ENCODE data around the gene AKAP6. TPM values are rescaled to one million over a fixed set of nuclear protein-coding genes. Genes with fewer than 3 reads are reported as not detected.

Gene AKAP6
- total RNA-seq, 3 donors from 2014 or later = 1.1 to 9.1 (median 4.6) TPM

GRCh38 chr14:32491416-32492016, 162.4 kb downstream of the AKAP6 start:
- TF ChIP-seq POLR2AphosphoS5 (IDR thresholded peaks at IDR 0.05) = no peak
- TF ChIP-seq, protein P1, sequence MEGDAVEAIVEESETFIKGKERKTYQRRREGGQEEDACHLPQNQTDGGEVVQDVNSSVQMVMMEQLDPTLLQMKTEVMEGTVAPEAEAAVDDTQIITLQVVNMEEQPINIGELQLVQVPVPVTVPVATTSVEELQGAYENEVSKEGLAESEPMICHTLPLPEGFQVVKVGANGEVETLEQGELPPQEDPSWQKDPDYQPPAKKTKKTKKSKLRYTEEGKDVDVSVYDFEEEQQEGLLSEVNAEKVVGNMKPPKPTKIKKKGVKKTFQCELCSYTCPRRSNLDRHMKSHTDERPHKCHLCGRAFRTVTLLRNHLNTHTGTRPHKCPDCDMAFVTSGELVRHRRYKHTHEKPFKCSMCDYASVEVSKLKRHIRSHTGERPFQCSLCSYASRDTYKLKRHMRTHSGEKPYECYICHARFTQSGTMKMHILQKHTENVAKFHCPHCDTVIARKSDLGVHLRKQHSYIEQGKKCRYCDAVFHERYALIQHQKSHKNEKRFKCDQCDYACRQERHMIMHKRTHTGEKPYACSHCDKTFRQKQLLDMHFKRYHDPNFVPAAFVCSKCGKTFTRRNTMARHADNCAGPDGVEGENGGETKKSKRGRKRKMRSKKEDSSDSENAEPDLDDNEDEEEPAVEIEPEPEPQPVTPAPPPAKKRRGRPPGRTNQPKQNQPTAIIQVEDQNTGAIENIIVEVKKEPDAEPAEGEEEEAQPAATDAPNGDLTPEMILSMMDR (IDR thresholded peaks at IDR 0.05) = no peak
- TF ChIP-seq POLR2A (IDR thresholded peaks at IDR 0.05) = no peak
- no peak overlapping the region for H3K27ac ChIP-seq
- intact Hi-C loops (cut with DNase I; ENCODE audit: low total_unique reads) = no loop called here

GRCh38 chr14:32492457-32492856, 163.4 kb downstream of the AKAP6 start:
- intact Hi-C loops (cut with DNase I; ENCODE audit: low total_unique reads) = no loop called here
- no peak overlapping the region for H3K27ac ChIP-seq
- H3K36me3 ChIP-seq = no peaks in the 10 kb centered on the region
- DNase-seq (ENCODE audit: low spot score in 2 of 2) = no peak
- H3K4me3 ChIP-seq = no peak overlapping the region
- no peaks in the 10 kb centered on the region for H3K4me1 ChIP-seq
- H3K9me3 ChIP-seq = no peaks in the 10 kb centered on the region
- H3K27me3 ChIP-seq = no peaks in the 10 kb centered on the region
- no peak for TF ChIP-seq POLR2AphosphoS5 (IDR thresholded peaks at IDR 0.05)
- TF ChIP-seq POLR2A (IDR thresholded peaks at IDR 0.05) = no peak
- TF ChIP-seq, protein P1 (IDR thresholded peaks at IDR 0.05) = no peak

More at GRCh38 chr14:32491416-32492016, 162.4 kb downstream of the AKAP6 start:
- no peak for DNase-seq (ENCODE audit: low spot score in 2 of 2)
- no peaks in the 10 kb centered on the region for H3K4me1 ChIP-seq
- H3K9me3 ChIP-seq = no peaks in the 10 kb centered on the region
- no peaks in the 10 kb centered on the region for H3K27me3 ChIP-seq
- H3K36me3 ChIP-seq = no peaks in the 10 kb centered on the region
- no peak overlapping the region for H3K4me3 ChIP-seq

DNA sequence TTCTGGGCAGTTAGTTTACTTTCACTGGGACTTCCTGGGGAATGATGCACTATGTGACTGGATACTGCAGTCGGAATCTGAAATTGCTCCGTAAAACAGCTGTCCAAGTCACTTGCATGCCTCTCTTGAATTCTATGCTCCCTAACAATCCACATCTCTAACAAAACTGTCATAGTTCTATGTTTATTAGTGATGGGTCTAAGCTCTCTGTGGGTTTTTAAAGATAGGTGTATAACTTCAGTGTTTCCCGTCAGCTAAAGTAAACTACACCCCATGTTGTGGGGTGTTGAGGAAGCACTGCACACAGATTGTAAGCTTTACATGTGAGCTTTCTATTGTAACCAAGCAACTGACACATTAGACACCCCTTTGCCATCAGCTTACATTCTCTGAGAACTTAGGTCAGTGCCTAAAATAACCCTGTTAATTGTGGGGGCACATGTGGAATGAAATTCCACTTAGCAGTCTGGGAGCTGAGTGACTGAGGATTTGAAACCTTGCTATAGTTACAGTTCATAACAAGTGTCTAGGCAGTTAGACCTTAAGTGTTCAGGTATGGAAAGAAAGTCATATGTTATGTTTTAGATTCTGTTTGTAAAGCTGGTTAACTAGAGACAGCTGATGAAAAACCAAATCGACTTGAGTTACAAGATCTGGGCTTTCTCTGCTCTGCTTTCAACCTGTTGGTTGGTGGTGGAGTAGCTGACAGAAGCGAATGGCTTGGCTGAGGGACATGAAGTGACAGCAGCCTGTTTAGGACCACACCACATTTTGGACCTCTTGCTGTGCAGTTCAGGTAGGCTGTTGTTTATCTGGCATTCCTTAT, 165.7 kb downstream of the AKAP6 start:
- Histone ChIP-seq H3K9me3 (no peaks in the 10 kb centered on the region), H3K4me3 (no peak overlapping the region), H3K36me3 (no peaks in the 10 kb centered on the region), H3K27ac (no peak overlapping the region), H3K4me1 (no peaks in the 10 kb centered on the region), H3K27me3 (no peaks in the 10 kb centered on the region)
- no peak for TF ChIP-seq POLR2A (IDR thresholded peaks at IDR 0.05)
- TF ChIP-seq, protein P1 (IDR thresholded peaks at IDR 0.05) = no peak
- no peak for TF ChIP-seq POLR2AphosphoS5 (IDR thresholded peaks at IDR 0.05)
- intact Hi-C loops (cut with DNase I; ENCODE audit: low total_unique reads) = loop anchor here (2.0 kb wide), 1 partner anchor 50 kb away; no protein-coding TSS in a partner anchor
- no peak for DNase-seq (ENCODE audit: low spot score in 2 of 2)

DNA sequence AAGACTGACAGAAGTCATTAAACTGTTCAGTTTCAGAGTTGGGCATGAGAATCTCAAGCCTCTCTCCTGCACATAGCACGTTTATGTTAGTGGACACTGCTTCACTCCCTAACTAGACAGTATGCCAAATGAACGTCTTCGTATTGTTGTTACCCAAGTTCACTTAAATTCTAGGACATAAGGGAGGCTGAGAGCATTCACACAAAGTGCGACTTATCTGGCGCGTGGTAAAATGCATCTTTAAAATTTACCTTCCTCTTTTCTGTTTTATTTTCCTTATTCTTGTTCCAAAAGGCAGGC, 166.3 kb downstream of the AKAP6 start:
- DNase-seq (ENCODE audit: low spot score in 2 of 2) = no peak
- Histone ChIP-seq H3K27me3 (no peaks in the 10 kb centered on the region), H3K9me3 (no peaks in the 10 kb centered on the region), H3K4me3 (no peak overlapping the region), H3K4me1 (no peaks in the 10 kb centered on the region), H3K36me3 (no peaks in the 10 kb centered on the region), H3K27ac (no peak overlapping the region)
- TF ChIP-seq, protein P1 (IDR thresholded peaks at IDR 0.05) = no peak
- TF ChIP-seq POLR2AphosphoS5 (IDR thresholded peaks at IDR 0.05) (no peak), POLR2A (IDR thresholded peaks at IDR 0.05) (no peak)
- intact Hi-C loops (cut with DNase I; ENCODE audit: low total_unique reads) = loop anchor here (2.0 kb wide), 1 partner anchor 51 kb away; no protein-coding TSS in a partner anchor

- Histone ChIP-seq H3K9me3 (no peaks in the 10 kb centered on the region), H3K36me3 (no peaks in the 10 kb centered on the region), H3K27ac (peak overlapping the region in 1 of 2 donors; percentile 23), H3K27me3 (no peaks in the 10 kb centered on the region), H3K4me3 (no peak overlapping the region), H3K4me1 (no peaks in the 10 kb centered on the region)
- TF ChIP-seq, protein P1 (IDR thresholded peaks at IDR 0.05) = no peak
- TF ChIP-seq POLR2AphosphoS5 (IDR thresholded peaks at IDR 0.05) (no peak), POLR2A (IDR thresholded peaks at IDR 0.05) (no peak)
- intact Hi-C loops (cut with DNase I; ENCODE audit: low total_unique reads) = no loop called here
- no peak for DNase-seq (ENCODE audit: low spot score in 2 of 2)
Measured at GRCh38 chr14:32497248-32497647, 168.2 kb downstream of the AKAP6 start.
